ENCODE measurements around the gene TNFRSF12A. TPM values are rescaled to one million over a fixed set of nuclear protein-coding genes. Genes with fewer than 3 reads are reported as not detected.

TNFRSF12A gene
- total and polyA plus RNA-seq, 9 of the 15 experiments (the other 6 are each of a cell fraction or from before 2014, with no cell fraction given), result 0.41 to 61.8 (median 26.5) TPM

- peak; percentile 68 for TF ChIP-seq MYNN (IDR thresholded peaks at IDR 0.05)
- no peak for TF ChIP-seq MYNN (CRISPR knock-in tag; IDR thresholded peaks at IDR 0.05)
- peak; percentile 46 for TF ChIP-seq RBM39 (optimal IDR thresholded peaks at IDR 0.05; ENCODE audit: low read depth, low read length)
- 0 out of 2 replicates have a peak, but pooled peaks have one; percentile 13 for TF ChIP-seq ESRRB (CRISPR knock-in tag; IDR thresholded peaks at IDR 0.05; ENCODE audit: borderline replicate concordance)
- peak; percentile 42; the same call in 1 of the 2 replicates for TF ChIP-seq RUNX1 (IDR thresholded peaks at IDR 0.05; ENCODE audit: low read depth)
- no peak for TF ChIP-seq ADNP (tag; IDR thresholded peaks at IDR 0.05)
- TF ChIP-seq SMARCE1 (IDR thresholded peaks at IDR 0.05), result peak; percentile 75; the same call in 1 of the 2 replicates
- 0 out of 2 replicates have a peak, but pooled peaks have one; percentile 39 for TF ChIP-seq FOSL1 (tag; conservative IDR thresholded peaks at IDR 0.05)
- no peak for TF ChIP-seq PBX2 (CRISPR knock-in tag; IDR thresholded peaks at IDR 0.05; ENCODE audit: low read depth)
- no peak for TF ChIP-seq PBX2 (tag; conservative IDR thresholded peaks at IDR 0.05; ENCODE audit: low read depth)
- TF ChIP-seq ZMIZ1 (IDR thresholded peaks at IDR 0.05; ENCODE audit: low read depth in 2 of 2, low read length in 2 of 2), result 0 out of 4 replicates have a peak, but pooled peaks of 1 of the 2 experiments have one; percentile 11
- TF ChIP-seq RBM34 (IDR thresholded peaks at IDR 0.05; ENCODE audit: borderline replicate concordance, insufficient read depth, low read length), result no peak
- no peak for TF ChIP-seq RFX5 (IDR thresholded peaks at IDR 0.05; ENCODE audit: low read depth, low read length)
- TF ChIP-seq SMARCA5 (IDR thresholded peaks at IDR 0.05), result 0 out of 2 replicates have a peak, but pooled peaks have one; percentile 16
- TF ChIP-seq PKNOX1 (IDR thresholded peaks at IDR 0.05), result 0 out of 2 replicates have a peak, but pooled peaks have one; percentile 32
- TF ChIP-seq TAL1 (IDR thresholded peaks at IDR 0.05), result 0 out of 2 replicates have a peak, but pooled peaks have one; percentile 5
- peak; percentile 92 for TF ChIP-seq ZNF395 (CRISPR knock-in tag; IDR thresholded peaks at IDR 0.05)
- peak; percentile 94 for TF ChIP-seq NFRKB (IDR thresholded peaks at IDR 0.05; ENCODE audit: low read depth)
- TF ChIP-seq HCFC1 (IDR thresholded peaks at IDR 0.05; ENCODE audit: low read depth, low read length), result no peak
- TF ChIP-seq SOX6 (IDR thresholded peaks at IDR 0.05), result peak; percentile 49; the same call in 1 of the 2 replicates
- peak; percentile 80 for TF ChIP-seq DPF2 (IDR thresholded peaks at IDR 0.05)
Observed at GRCh38 chr16:3007957-3008689, 12.0 kb upstream of the TNFRSF12A start (continued).

All from K562 (cell line).